GM20000 (cell line): Measurements from ENCODE around the gene SGSM2.

Source experiments
- DNase-seq: peaks from one replicate; pipeline ENCODE4 v3.0.0; 2012; ENCODE audit warnings: low spot score
- TF ChIP-seq, protein P1 (sequence below): IDR thresholded peaks from 2 replicates; pipeline ENCODE4 v1.5.1; 2012; ENCODE audit warnings: mild to moderate bottlenecking, control low read depth; ENCODE audit errors: extremely low read depth, missing control alignments

The SGSM2 gene

GRCh38 chr17:2319051-2319450 is 18.2 kb upstream of the SGSM2 start:
- TF ChIP-seq, protein P1, sequence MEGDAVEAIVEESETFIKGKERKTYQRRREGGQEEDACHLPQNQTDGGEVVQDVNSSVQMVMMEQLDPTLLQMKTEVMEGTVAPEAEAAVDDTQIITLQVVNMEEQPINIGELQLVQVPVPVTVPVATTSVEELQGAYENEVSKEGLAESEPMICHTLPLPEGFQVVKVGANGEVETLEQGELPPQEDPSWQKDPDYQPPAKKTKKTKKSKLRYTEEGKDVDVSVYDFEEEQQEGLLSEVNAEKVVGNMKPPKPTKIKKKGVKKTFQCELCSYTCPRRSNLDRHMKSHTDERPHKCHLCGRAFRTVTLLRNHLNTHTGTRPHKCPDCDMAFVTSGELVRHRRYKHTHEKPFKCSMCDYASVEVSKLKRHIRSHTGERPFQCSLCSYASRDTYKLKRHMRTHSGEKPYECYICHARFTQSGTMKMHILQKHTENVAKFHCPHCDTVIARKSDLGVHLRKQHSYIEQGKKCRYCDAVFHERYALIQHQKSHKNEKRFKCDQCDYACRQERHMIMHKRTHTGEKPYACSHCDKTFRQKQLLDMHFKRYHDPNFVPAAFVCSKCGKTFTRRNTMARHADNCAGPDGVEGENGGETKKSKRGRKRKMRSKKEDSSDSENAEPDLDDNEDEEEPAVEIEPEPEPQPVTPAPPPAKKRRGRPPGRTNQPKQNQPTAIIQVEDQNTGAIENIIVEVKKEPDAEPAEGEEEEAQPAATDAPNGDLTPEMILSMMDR: no peak
- no peak for DNase-seq

DNA sequence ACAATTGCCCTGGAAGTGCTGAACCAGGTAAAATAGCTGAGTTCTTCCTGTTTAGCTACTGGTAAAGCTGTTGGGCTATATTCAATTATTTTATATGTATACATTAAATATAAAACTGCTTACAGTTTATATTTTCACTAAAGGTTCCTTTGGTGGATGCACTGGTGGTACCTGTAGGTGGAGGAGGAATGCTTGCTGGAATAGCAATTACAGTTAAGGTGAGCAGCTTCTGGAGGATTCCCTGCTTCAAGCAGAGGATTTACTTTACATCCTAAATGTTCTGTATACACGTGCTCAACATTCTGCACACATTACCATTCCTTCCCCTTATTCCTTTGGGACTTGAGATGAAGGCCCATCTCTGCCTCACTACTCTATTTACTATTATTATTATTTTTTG is 15.9 kb upstream of the SGSM2 start:
- DNase-seq: no peak
- TF ChIP-seq, protein P1: no peak

- DNase-seq: no peak
- TF ChIP-seq, protein P1: no peak
Observed at GRCh38 chr17:2323629-2324314, 13.5 kb upstream of the SGSM2 start.

- TF ChIP-seq, protein P1: no peak
- DNase-seq: no peak
Observed at GRCh38 chr17:2331303-2331702, 6.0 kb upstream of the SGSM2 start.

- DNase-seq: no peak
- TF ChIP-seq, protein P1: no peak
Observed at GRCh38 chr17:2335726-2336214, 1.5 kb upstream of the SGSM2 start.

DNA sequence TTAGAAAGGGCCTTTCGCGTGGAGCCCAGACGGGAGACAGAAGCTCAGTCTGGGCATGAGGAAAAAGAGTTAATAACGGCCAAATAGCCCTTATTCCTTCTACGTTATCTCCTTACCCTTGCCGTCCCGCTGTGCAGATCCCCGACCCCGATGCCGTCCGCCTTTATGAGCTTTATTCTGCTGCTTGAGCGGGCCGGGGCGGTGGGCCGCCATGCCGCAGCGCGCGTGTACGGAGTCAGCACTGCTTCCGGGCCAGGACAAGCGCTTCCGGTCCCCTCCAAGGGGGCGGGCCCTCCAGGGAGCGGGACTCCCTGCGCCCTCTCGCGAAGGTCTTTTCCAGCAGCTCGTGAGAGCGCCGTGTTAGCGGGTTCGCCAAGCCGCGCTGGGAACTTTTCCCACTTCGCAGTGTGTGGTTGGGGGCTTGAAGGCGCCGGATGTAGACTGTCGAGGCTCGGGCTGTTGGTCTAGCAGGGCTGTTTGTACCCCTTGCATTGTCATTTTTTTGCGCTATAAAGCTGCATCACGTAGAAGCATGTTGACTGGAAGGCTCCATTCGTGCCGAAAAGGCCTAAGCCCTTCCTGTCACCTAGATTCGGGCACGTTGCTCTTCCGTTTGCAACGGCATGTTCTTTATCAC is 968 bp upstream of the SGSM2 start, which contains the start of gene TSR1:
Gene TSR1, minus strand, starts transcription at position 243 of the 637 bp plus-strand sequence. Its CDS starts 30 bp downstream, at position 213.
- DNase-seq: peak; percentile 99
- TF ChIP-seq, protein P1: peak; percentile 35
